Tibial nerve (tissue), 4 donors: ENCODE measurements around the gene CERS1.

Experiments used
- EP300 ChIP-seq, 2 donors: sonication (generic); formaldehyde crosslinking; IDR thresholded peaks; one replicate each; pipeline ENCODE4 v1.6.1; 2017; ENCODE audit warnings: antibody characterized with exemption in 2 of 2, mild to moderate bottlenecking in 1 of 2
- POLR2A ChIP-seq, 2 donors: fragments of 450-650 bp; IDR thresholded peaks; one replicate each; pipeline ENCODE4 v1.6.1; 2017; ENCODE audit warnings: antibody characterized with exemption in 2 of 2, mild to moderate bottlenecking in 2 of 2, moderate library complexity in 2 of 2
- TF ChIP-seq, protein P1 (sequence below), 5 experiments: fragments of 200-600 bp in 3 of 5; fragments of 450-650 bp in 2 of 5; sonication (generic) in 3 of 5; IDR thresholded peaks; one replicate each; pipeline ENCODE4 v1.5.1; 2016 to 2019; ENCODE audit warnings: antibody characterized with exemption in 5 of 5, mild to moderate bottlenecking in 3 of 5, moderate library complexity in 2 of 5

- TF ChIP-seq, protein P1, sequence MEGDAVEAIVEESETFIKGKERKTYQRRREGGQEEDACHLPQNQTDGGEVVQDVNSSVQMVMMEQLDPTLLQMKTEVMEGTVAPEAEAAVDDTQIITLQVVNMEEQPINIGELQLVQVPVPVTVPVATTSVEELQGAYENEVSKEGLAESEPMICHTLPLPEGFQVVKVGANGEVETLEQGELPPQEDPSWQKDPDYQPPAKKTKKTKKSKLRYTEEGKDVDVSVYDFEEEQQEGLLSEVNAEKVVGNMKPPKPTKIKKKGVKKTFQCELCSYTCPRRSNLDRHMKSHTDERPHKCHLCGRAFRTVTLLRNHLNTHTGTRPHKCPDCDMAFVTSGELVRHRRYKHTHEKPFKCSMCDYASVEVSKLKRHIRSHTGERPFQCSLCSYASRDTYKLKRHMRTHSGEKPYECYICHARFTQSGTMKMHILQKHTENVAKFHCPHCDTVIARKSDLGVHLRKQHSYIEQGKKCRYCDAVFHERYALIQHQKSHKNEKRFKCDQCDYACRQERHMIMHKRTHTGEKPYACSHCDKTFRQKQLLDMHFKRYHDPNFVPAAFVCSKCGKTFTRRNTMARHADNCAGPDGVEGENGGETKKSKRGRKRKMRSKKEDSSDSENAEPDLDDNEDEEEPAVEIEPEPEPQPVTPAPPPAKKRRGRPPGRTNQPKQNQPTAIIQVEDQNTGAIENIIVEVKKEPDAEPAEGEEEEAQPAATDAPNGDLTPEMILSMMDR (IDR thresholded peaks at IDR 0.05): no peak
- TF ChIP-seq EP300 (IDR thresholded peaks at IDR 0.05) (no peak), POLR2A (IDR thresholded peaks at IDR 0.05) (no peak)
Observed at GRCh38 chr19:18932216-18932841, 36.4 kb upstream of the CERS1 start.
